ENCODE results near the gene KRT28. TPM values are rescaled to one million over a fixed set of nuclear protein-coding genes. Genes with fewer than 3 reads are reported as not detected.
A peak's percentile ranks its signal among the peaks of the same experiment; 100 is the strongest.

Gene KRT28
- total RNA-seq, 2 donors from 2014 or later = not detected

DNA sequence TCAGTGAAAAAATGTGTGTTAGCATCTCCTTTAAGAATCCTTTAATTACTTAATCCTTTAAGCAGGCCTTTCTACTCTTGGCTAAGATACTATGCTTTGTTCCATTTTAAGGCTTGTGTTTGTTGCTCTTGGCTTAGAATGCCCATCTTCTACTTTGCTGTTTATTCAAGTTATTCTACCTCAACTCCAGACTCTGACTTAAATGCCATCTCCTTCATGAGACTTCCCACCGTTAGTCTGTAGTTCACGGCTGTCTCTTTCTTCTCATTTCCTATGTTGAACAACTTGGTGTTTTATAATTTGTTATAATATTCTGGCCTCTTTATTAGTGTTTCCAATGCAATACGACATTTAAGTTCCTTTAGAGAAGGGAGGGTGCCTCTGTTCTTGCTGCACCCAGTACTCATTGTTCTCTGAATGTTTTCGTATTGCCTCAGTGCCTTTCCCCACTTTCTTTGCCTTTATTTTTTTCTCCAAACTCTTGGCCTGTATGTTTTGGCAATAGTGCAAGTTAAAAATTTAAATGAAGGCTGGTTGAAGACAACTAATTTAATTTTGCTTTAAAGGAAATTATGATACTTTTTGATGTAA, 28.8 kb upstream of the KRT28 start:
- H3K27ac ChIP-seq = peak overlapping the region; percentile 61 to 71
- peaks cover 0 to 21% of the 10 kb centered on the region in 2 donors for H3K4me1 ChIP-seq
- H3K27me3 ChIP-seq = no peaks in the 10 kb centered on the region
- H3K9me3 ChIP-seq = no peaks in the 10 kb centered on the region
- H3K4me3 ChIP-seq = no peak overlapping the region
- no peaks in the 10 kb centered on the region for H3K36me3 ChIP-seq
- DNase-seq (ENCODE audit: low spot score) = no peak
- TF ChIP-seq CTCF (IDR thresholded peaks at IDR 0.05) = no peak

DNA sequence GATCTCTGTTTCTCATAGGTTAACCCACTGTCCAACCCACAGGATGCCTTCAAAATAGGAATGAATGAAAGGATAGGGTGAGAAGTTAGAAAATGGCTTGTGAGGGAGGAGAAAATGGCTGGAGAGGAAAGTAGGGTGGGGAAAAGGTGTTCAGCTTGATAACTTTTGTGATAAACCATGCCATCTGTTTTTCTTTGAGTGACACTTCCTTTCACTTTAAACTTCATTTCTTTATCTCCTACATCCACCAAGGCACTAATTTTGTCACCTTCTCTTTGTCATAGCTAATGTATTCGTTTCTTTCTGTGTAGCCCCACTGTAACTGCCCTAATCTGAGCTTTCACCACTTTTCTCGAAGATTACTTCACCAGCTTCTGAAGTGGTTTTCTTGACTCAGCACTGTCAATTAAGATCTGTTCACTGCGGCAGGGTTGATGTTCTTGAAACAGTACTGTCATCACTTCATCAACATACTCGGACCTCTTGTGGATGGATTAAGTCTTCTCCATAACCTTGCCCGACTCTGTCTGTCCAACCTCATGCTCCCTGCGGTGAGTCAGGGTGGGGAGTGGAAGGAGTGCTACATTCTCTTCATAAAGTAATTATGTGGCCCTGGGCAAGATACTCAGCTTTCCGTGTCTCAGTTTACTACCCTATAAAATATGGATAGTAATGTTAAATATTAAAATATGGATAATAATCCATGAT, 28.1 kb upstream of the KRT28 start:
- no peak for DNase-seq (ENCODE audit: low spot score)
- Histone ChIP-seq H3K4me1 (peaks cover 0 to 21% of the 10 kb centered on the region in 2 donors), H3K4me3 (no peak overlapping the region), H3K27me3 (no peaks in the 10 kb centered on the region), H3K36me3 (no peaks in the 10 kb centered on the region), H3K27ac (peak overlapping the region; percentile 61 to 71), H3K9me3 (no peaks in the 10 kb centered on the region)
- no peak for TF ChIP-seq CTCF (IDR thresholded peaks at IDR 0.05)

DNA sequence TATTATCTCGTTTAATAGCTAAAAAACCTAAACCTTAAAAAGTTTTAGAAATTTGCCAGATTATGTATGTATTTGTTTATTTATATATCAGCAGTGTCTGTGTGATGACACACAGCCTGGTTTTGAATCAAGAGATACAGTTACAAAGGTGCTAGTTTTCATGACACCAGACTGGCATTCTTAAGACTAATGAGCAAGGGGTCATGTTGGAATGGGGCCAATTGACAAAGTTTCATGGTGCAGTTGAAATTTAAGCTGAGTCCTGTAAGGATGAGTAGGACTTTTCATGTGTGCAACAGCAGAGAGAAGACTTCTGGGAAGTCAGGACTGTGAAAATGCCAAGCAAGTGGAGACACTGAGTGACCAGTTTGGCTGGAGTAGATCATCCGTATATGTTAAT, 25.8 kb upstream of the KRT28 start:
- no peaks in the 10 kb centered on the region for H3K27me3 ChIP-seq

GRCh38 chr17:40824015-40824832, 24.5 kb upstream of the KRT28 start:
- Histone ChIP-seq H3K36me3 (no peaks in the 10 kb centered on the region), H3K27me3 (no peaks in the 10 kb centered on the region), H3K9me3 (no peaks in the 10 kb centered on the region), H3K27ac (no peak overlapping the region), H3K4me3 (no peak overlapping the region), H3K4me1 (peaks cover 0 to 22% of the 10 kb centered on the region in 2 donors)
- TF ChIP-seq CTCF (IDR thresholded peaks at IDR 0.05) = no peak
- DNase-seq (ENCODE audit: low spot score) = no peak

More for the DNA sequence above, 25.8 kb upstream of the KRT28 start:
- no peaks in the 10 kb centered on the region for H3K9me3 ChIP-seq
- DNase-seq (ENCODE audit: low spot score) = no peak
- H3K36me3 ChIP-seq = no peaks in the 10 kb centered on the region
- TF ChIP-seq CTCF (IDR thresholded peaks at IDR 0.05) = no peak
- no peak overlapping the region for H3K4me3 ChIP-seq
- peaks cover 0 to 16% of the 10 kb centered on the region in 2 donors for H3K4me1 ChIP-seq
- no peak overlapping the region for H3K27ac ChIP-seq

GRCh38 chr17:40822132-40822812, 22.5 kb upstream of the KRT28 start, which contains the start of gene KRT10:
Gene KRT10 (minus strand): TSS chr17:40822614. CDS start chr17:40822585, 29 bp downstream.
- DNase-seq (ENCODE audit: low spot score) = no peak
- peaks cover 0 to 15% of the 10 kb centered on the region in 2 donors for H3K4me1 ChIP-seq
- no peak within 1 kb of the TSS for H3K27ac ChIP-seq
- TF ChIP-seq CTCF (IDR thresholded peaks at IDR 0.05) = no peak
- no peaks in the 10 kb centered on the region for H3K9me3 ChIP-seq
- no peaks in the 10 kb centered on the region for H3K36me3 ChIP-seq
- H3K4me3 ChIP-seq = no peak within 1 kb of the TSS
- H3K27me3 ChIP-seq = no peaks in the 10 kb centered on the region

Data from right atrium auricular region (tissue), 2 donors.